Ovary (tissue), 9 donors: ENCODE measurements around the gene KRTAP5-4. TPM values are rescaled to one million over a fixed set of nuclear protein-coding genes. Genes with fewer than 3 reads are reported as not detected.
"Not testable (repeated sequence)": the region's sequence is repeated elsewhere in the genome, so short reads cannot be mapped to it uniquely, and the experiment has no call there.

ENCODE experiments used
- DNase-seq, 5 donors: peaks; one replicate each; pipeline ENCODE4 v3.0.0-alpha.2; 2019 to 2020
- H3K27ac ChIP-seq, 2 donors: fragments of 200-600 bp; one replicate each; pipeline versions ENCODE4 v1.5.1 to v1.8.0; 2019 to 2022
- H3K27me3 ChIP-seq: fragments of 200-600 bp; one replicate; pipeline ENCODE4 v1.8.0; 2022
- H3K36me3 ChIP-seq: fragments of 200-600 bp; sonication (generic); one replicate; pipeline ENCODE4 v1.5.1; 2019
- H3K4me1 ChIP-seq: one replicate; pipeline ENCODE4 v1.8.1; 2013; ENCODE audit warnings: mild to moderate bottlenecking, moderate library complexity; ENCODE audit not compliant: insufficient read depth
- H3K4me3 ChIP-seq: fragments of 200-600 bp; sonication (generic); one replicate; pipeline ENCODE4 v1.5.1; 2017
- H3K9me3 ChIP-seq, 2 donors: fragments of 200-600 bp in 1 of 2; sonication (generic) in 1 of 2; one replicate each; pipeline versions ENCODE4 v1.5.1 to v1.8.1; 2013 to 2019; ENCODE audit warnings: mild to moderate bottlenecking in 1 of 2, moderate library complexity in 1 of 2
- EP300 ChIP-seq: sonication (generic); formaldehyde crosslinking; IDR thresholded peaks from one replicate; pipeline ENCODE4 v1.6.1; 2017; ENCODE audit warnings: antibody characterized with exemption
- POLR2A ChIP-seq: fragments of 450-650 bp; IDR thresholded peaks from one replicate; pipeline ENCODE4 v1.6.1; 2017; ENCODE audit warnings: antibody characterized with exemption, mild to moderate bottlenecking, moderate library complexity
- WGBS, 3 donors: extraction: QIAGEN DNeasy Blood & Tissue Kit in 1 of 3; methylation state at CpG; one replicate each; pipeline versions ENCODE4 v1.1.5 to v1.1.7; 2013 to 2017; 5-methylcytosine and 5-hydroxymethylcytosine counted together
- intact Hi-C, 4 donors: fragments of 100-400 bp; cut with DNase I; formaldehyde crosslinking; loops; one replicate each; pipeline versions ENCODE4 v1.11.0 to v1.15.1; 2022 to 2023
- polyA plus RNA-seq, 2 donors: library from polyadenylated mRNA; stranded (reverse); fragments of 200-250 nt in 1 of 2; fragments of 350-450 nt in 1 of 2; fragmentation: Illumina TruSeq in 1 of 2; extraction: RNeasy Lipid Tissue Mini Kit (QIAGEN cat#74804) in 1 of 2; gene quantifications; one replicate each; pipeline ENCODE4 v1.2.3, GENCODE V29; 2013 to 2014
- total RNA-seq, 7 donors: library from RNA; depleted of rRNA in 2 of 7; stranded (reverse); fragments of >200 nt in 2 of 7; fragmentation: NEBNext Ultra II Directional in 3 of 7; extraction: Animal tissue kit (Norgen Biotek cat#: 25700) in 3 of 7; gene quantifications; one replicate each; pipeline versions ENCODE4 v1.1.0 to v1.2.4, GENCODE V29; 2016 to 2023
- TF ChIP-seq, protein P1 (sequence below), 3 donors: fragments of 450-650 bp in 2 of 3; fragments of 200-600 bp in 1 of 3; IDR thresholded peaks; one replicate each; pipeline versions ENCODE4 v1.5.1 to v1.8.0; 2016 to 2022; ENCODE audit warnings: antibody characterized with exemption in 3 of 3, mild to moderate bottlenecking in 1 of 3
- donor health status: DM: no; HTN: no; CAD: no; lungs with moderate emphysema.
- donor health status: DM: no; HTN: no; CAD: no.
- donor health status: Bipolar disorder and iron deficiency.
- donor health status: DM: yes; HTN: yes; CAD: no.
- donor health status: DM: no; HTN: no; CAD: no.
- donor health status: DM: yes; HTN: yes; CAD: no.

KRTAP5-4 gene
- total and polyA plus RNA-seq, 9 donors: not detected

DNA sequence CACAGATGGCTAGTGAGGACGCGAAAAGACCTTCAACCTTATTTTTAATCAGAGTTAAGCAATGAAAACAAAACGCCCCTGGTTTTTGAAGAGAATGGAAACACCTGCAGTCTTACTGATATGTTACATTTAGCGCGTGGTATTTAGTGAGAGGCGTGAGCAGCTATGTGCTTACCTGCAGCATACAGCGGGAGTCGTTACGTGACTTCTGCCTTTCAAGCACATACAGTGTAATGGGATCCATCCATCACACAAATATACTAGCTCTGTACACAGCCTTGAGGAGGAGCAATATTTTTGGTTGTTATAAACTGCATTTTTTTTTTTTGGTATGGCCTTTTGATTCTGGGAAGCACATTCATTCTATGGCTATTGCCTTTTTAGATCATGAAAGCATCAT, 29.3 kb downstream of the KRTAP5-4 start:
- Histone ChIP-seq H3K4me3 (no peak overlapping the region), H3K9me3 (no peaks in the 10 kb centered on the region), H3K27ac (no peak overlapping the region), H3K4me1 (no peaks in the 10 kb centered on the region), H3K27me3 (no peaks in the 10 kb centered on the region), H3K36me3 (no peaks in the 10 kb centered on the region)
- no peak for DNase-seq
- intact Hi-C loops: no loop called here
- no peak for TF ChIP-seq POLR2A
- TF ChIP-seq EP300: no peak
- TF ChIP-seq, protein P1, sequence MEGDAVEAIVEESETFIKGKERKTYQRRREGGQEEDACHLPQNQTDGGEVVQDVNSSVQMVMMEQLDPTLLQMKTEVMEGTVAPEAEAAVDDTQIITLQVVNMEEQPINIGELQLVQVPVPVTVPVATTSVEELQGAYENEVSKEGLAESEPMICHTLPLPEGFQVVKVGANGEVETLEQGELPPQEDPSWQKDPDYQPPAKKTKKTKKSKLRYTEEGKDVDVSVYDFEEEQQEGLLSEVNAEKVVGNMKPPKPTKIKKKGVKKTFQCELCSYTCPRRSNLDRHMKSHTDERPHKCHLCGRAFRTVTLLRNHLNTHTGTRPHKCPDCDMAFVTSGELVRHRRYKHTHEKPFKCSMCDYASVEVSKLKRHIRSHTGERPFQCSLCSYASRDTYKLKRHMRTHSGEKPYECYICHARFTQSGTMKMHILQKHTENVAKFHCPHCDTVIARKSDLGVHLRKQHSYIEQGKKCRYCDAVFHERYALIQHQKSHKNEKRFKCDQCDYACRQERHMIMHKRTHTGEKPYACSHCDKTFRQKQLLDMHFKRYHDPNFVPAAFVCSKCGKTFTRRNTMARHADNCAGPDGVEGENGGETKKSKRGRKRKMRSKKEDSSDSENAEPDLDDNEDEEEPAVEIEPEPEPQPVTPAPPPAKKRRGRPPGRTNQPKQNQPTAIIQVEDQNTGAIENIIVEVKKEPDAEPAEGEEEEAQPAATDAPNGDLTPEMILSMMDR (IDR thresholded peaks at IDR 0.05): no peak
- 11 to 35% (median 21%) methylated on average over 9 of the region's 9 CpGs for WGBS, 3 donors

DNA sequence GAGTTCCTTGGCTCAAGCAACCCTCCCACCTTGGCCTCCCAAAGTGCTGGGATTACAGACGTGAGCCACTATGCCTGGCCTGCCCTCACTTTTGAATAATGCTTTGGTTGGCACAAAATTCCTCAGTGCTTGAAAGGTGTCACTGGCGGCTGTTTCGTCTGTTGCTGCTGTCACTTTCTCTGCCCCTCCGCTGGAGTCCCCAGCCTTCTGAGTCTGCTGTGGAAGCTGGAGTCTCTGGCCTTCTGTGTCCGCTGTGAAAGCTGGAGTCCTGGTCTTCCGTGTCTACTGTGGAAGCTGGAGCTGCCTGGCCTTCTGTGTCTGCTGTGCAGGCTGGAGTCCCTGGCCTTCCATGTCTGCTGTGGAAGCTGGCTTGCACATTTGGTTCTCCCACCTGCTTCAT, 31.9 kb downstream of the KRTAP5-4 start:
- Histone ChIP-seq H3K4me1 (no peaks in the 10 kb centered on the region), H3K36me3 (no peaks in the 10 kb centered on the region), H3K27me3 (no peaks in the 10 kb centered on the region), H3K4me3 (no peak overlapping the region), H3K9me3 (no peaks in the 10 kb centered on the region), H3K27ac (no peak overlapping the region)
- intact Hi-C loops: no loop called here
- TF ChIP-seq EP300 (no peak), POLR2A (no peak)
- TF ChIP-seq, protein P1 (IDR thresholded peaks at IDR 0.05): no peak
- no peak for DNase-seq
- WGBS, 3 donors: 82 to 93% (median 88%) methylated on average over 6 of the region's 6 CpGs

DNA sequence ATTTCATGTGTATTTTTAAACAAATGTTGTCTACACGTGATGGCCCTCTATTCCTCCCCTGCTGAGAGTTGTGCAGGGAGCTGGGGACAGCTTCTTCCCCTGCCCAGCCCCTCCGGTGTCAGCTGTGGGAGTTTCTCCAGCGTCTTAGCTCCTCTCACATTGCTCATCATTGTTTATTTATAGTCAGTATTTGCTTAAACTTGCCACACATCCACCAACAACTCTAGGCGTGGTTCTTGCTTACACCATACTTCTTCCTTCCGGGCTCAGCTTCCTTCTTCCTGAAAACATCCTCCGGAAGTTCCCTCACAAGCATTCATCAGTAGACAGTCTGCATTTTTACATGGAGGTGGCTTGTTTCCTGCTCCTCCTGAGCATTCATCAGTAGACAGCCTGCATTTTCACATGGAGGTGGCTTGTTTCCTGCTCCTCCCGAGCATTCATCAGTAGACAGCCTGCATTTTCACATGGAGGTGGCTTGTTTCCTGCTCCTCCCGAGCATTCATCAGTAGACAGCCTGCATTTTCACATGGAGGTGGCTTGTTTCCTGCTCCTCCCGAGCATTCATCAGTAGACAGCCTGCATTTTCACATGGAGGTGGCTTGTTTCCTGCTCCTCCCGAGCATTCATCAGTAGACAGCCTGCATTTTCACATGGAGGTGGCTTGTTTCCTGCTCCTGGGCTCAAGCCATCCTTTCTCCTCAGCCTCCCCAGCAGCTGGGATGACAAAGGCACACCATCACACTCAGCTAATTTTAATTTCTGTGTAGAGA, 32.6 kb downstream of the KRTAP5-4 start:
- H3K9me3 ChIP-seq, DNase-seq, H3K4me3 ChIP-seq, H3K4me1 ChIP-seq, H3K27me3 ChIP-seq, H3K36me3 ChIP-seq, intact Hi-C loops, H3K27ac ChIP-seq: not testable (repeated sequence)
- WGBS, 3 donors: 28 to 30% (median 30%) methylated on average over 8 of the region's 10 CpGs

DNA sequence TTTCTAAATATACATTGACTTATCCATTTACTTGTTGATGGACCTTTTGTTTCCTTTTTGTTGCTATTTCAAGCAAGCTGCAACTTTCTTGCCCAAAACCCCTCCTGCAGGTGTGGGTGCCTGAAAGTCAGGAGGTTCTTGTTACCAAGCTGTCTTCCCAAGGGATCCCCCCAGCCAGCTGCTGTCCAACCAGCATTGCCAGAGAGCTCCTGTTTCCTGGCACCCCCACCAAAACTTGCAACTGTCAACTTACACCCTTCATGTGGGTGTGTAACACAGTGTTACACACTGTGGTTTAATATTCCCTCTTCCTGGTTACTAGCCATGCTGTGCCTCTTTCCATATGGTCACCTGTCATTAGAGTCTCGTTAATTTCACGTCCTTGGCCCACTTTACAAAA, 35.2 kb downstream of the KRTAP5-4 start:
- TF ChIP-seq EP300 (no peak), POLR2A (no peak)
- TF ChIP-seq, protein P1 (IDR thresholded peaks at IDR 0.05): no peak
- 20 to 52% (median 32%) methylated on average over 2 of the region's 2 CpGs for WGBS, 3 donors
- Histone ChIP-seq H3K27ac (no peak overlapping the region), H3K4me1 (no peaks in the 10 kb centered on the region), H3K36me3 (no peaks in the 10 kb centered on the region), H3K9me3 (no peaks in the 10 kb centered on the region), H3K27me3 (no peaks in the 10 kb centered on the region), H3K4me3 (no peak overlapping the region)
- intact Hi-C loops: no loop called here
- no peak for DNase-seq

DNA sequence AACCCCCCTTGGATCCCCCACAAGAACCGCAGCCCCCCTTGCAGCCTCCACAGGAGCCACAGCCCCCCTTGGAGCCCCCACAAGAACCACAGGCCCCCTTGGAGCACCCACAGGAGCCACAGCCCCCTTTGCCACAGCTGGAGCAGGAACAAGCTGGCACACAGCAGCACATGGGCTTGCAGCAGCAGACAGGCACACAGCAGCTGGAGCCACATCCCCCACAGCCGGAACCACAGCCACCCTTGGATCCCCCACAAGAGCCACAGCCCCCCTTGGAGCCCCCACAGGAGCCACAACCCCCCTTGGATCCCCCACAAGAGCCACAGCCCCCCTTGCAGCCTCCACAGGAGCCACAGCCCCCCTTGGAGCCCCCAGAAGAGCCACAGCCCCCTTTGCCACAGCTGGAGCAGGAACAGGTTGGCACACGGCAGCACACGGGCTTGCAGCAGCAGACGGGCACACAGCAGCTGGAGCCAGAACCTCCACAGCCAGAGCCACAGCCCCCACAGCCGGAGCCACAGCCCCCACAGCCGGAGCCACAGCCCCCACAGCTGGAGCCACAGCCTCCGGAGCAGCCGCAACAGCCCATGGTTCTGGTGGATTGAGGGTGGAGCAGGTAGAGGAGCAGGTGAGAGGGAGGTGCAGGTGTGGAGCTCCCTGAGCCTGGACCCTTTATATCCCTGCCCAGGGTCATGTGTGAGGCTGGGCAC, 37.1 kb downstream of the KRTAP5-4 start, which contains the start of gene KRTAP5-1:
Gene KRTAP5-1, minus strand, starts transcription at position 623 of the 710 bp plus-strand sequence. Its CDS starts 34 bp downstream, at position 589.
- intact Hi-C loops, H3K4me3 ChIP-seq, H3K27me3 ChIP-seq, DNase-seq, H3K4me1 ChIP-seq, H3K27ac ChIP-seq, H3K9me3 ChIP-seq, H3K36me3 ChIP-seq: not testable (repeated sequence)
- 12 to 31% (median 20%) methylated on average over 5 to 9 of the region's 9 CpGs for WGBS, 3 donors

DNA sequence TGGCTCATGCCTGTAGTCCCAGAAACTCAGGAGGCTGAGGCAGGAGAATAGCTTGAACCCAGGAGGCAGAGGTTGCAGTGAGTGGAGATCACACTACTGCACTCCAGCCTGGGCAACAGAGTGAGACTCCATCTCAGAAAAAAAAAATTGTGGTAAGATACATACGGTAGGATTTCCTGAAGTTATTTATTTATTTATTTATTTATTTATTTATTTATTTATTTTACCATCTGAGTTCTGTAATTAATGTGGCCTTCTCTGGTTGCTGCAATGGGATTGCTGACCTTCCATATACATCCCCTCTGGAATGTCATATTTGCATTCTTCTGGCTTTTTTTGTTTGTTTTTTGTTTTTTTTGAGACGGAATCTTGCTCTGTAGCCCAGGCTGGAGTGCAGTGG, 39.0 kb downstream of the KRTAP5-4 start:
- 38 to 55% (median 50%) methylated on average over 2 of the region's 2 CpGs for WGBS, 3 donors
- H3K36me3 ChIP-seq, DNase-seq, H3K4me1 ChIP-seq, H3K27ac ChIP-seq, H3K4me3 ChIP-seq, intact Hi-C loops, H3K27me3 ChIP-seq, H3K9me3 ChIP-seq: not testable (repeated sequence)
